WTC11 (cell line): ENCODE data around the gene KRTAP9-4.

Source experiments
- CTCF ChIP-seq: fragments of 200-600 bp; IDR thresholded peaks from 2 replicates; pipeline ENCODE4 v1.8.0; 2022; ENCODE audit warnings: antibody characterized with exemption
- EMX1 ChIP-seq: fragments of 250-450 bp; sonication (Bioruptor Pico); IDR thresholded peaks from 2 replicates; pipeline ENCODE4 v1.8.0; 2021; ENCODE audit warnings: mild to moderate bottlenecking
- TF ChIP-seq, protein P1 (sequence below): sonication (generic); formaldehyde crosslinking; IDR thresholded peaks from 2 replicates; pipeline ENCODE4 v1.8.1; 2023; ENCODE audit warnings: mild to moderate bottlenecking, moderate library complexity, missing genetic modification reagents
- TF ChIP-seq, protein P2 (sequence below): fragments of 250-450 bp; sonication (Bioruptor Pico); IDR thresholded peaks from 2 replicates; pipeline ENCODE4 v1.9.0; 2021; ENCODE audit warnings: mild to moderate bottlenecking, borderline replicate concordance

DNA sequence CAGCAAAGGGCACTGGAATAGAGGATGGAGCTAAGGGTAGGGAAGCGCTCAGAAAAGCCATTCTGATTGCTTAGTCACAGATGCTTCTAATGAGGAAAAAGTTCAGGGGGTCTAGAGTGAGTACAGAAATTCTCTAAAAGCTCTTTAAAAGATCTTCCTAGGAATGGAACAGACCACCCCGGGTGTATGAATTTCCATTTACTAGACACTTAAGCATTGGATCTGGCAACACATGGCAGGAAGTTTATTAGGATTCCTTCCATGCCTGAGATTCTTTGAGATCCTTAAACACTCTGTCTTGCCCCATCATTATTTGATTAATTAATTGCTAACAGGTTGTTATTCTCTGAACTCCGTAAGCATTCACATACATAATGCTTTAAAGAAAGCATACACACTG lies 34.6 kb downstream of the KRTAP9-4 start:
- TF ChIP-seq EMX1 (CRISPR knock-in tag) (no peak), CTCF (no peak)
- TF ChIP-seq, protein P1, sequence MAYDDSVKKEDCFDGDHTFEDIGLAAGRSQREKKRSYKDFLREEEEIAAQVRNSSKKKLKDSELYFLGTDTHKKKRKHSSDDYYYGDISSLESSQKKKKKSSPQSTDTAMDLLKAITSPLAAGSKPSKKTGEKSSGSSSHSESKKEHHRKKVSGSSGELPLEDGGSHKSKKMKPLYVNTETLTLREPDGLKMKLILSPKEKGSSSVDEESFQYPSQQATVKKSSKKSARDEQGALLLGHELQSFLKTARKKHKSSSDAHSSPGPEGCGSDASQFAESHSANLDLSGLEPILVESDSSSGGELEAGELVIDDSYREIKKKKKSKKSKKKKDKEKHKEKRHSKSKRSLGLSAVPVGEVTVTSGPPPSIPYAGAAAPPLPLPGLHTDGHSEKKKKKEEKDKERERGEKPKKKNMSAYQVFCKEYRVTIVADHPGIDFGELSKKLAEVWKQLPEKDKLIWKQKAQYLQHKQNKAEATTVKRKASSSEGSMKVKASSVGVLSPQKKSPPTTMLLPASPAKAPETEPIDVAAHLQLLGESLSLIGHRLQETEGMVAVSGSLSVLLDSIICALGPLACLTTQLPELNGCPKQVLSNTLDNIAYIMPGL (CRISPR knock-in tag): no peak
- TF ChIP-seq, protein P2, sequence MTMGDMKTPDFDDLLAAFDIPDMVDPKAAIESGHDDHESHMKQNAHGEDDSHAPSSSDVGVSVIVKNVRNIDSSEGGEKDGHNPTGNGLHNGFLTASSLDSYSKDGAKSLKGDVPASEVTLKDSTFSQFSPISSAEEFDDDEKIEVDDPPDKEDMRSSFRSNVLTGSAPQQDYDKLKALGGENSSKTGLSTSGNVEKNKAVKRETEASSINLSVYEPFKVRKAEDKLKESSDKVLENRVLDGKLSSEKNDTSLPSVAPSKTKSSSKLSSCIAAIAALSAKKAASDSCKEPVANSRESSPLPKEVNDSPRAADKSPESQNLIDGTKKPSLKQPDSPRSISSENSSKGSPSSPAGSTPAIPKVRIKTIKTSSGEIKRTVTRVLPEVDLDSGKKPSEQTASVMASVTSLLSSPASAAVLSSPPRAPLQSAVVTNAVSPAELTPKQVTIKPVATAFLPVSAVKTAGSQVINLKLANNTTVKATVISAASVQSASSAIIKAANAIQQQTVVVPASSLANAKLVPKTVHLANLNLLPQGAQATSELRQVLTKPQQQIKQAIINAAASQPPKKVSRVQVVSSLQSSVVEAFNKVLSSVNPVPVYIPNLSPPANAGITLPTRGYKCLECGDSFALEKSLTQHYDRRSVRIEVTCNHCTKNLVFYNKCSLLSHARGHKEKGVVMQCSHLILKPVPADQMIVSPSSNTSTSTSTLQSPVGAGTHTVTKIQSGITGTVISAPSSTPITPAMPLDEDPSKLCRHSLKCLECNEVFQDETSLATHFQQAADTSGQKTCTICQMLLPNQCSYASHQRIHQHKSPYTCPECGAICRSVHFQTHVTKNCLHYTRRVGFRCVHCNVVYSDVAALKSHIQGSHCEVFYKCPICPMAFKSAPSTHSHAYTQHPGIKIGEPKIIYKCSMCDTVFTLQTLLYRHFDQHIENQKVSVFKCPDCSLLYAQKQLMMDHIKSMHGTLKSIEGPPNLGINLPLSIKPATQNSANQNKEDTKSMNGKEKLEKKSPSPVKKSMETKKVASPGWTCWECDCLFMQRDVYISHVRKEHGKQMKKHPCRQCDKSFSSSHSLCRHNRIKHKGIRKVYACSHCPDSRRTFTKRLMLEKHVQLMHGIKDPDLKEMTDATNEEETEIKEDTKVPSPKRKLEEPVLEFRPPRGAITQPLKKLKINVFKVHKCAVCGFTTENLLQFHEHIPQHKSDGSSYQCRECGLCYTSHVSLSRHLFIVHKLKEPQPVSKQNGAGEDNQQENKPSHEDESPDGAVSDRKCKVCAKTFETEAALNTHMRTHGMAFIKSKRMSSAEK (CRISPR knock-in tag): no peak
